Measurements from ENCODE around the gene NAALADL2. TPM values are rescaled to one million over a fixed set of nuclear protein-coding genes. Genes with fewer than 3 reads are reported as not detected.

NAALADL2 gene
- total RNA-seq, 1 experiment from 2014 or later: 2.7 TPM

GRCh38 chr3:175798326-175798725, 939.2 kb downstream of the NAALADL2 start:
- H3K36me3 ChIP-seq (ENCODE audit: control insufficient read depth, insufficient read depth, low read length): no peaks in the 10 kb centered on the region

DNA sequence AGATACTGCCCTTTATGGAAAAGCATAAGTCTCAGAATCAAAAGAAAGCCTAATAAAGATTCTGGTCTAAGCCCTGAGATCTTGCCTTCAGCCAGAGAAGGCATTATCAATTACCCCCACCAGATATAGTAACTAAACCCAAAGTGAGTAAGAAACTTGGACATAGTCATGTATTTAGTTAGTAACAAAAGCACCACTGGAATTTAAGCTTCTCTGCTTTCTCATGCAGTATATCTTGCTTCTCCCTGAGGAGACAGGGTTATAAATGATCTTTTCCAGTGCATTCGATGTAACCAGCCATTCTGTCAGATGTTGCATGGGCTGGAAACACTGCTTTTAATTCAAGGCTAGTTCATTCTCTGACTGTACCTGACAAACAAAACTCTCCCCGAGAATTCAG, 946.7 kb downstream of the NAALADL2 start:
- H3K36me3 ChIP-seq (ENCODE audit: control insufficient read depth, insufficient read depth, low read length): no peaks in the 10 kb centered on the region
- POLR2A ChIA-PET: interaction anchor here (0.6 kb wide), 1 partner anchor 496 kb away, joined by 5 read pairs; no protein-coding TSS in a partner anchor
- H3K9me3 ChIP-seq (ENCODE audit: control insufficient read depth, insufficient read depth, low read depth, low read length): peaks cover 4% of the 10 kb centered on the region; the same call in 1 of the 2 replicates
- no peak overlapping the region for H3K27ac ChIP-seq (ENCODE audit: low read length)
- DNase-seq (ENCODE audit: low read depth, low spot score): no peak
- CTCF ChIA-PET: no interaction called here
- no TSS peak for BruUV-seq (replicated peaks)
- intact Hi-C loops (cut with micrococcal nuclease; ENCODE audit: unreplicated experiment): no loop called here
- no peak for ATAC-seq
- no peaks in the 10 kb centered on the region for H3K4me1 ChIP-seq (ENCODE audit: control insufficient read depth, insufficient read depth, low read length)
- no peak overlapping the region for H3K4me3 ChIP-seq (ENCODE audit: low read depth in 2 of 2, low read length in 2 of 2)
- in situ Hi-C loops (cut with HindIII; ENCODE audit: low pct_unique_long_range_greater_than_20kb, low sequenced_read_pairs): no loop called here
- H3K27me3 ChIP-seq (ENCODE audit: control insufficient read depth, insufficient read depth, low read length): no peaks in the 10 kb centered on the region
- no peak for TF ChIP-seq TCF7L2 (IDR thresholded peaks at IDR 0.05; ENCODE audit: low read depth, low read length)
- no peak for TF ChIP-seq CTCF (IDR thresholded peaks at IDR 0.05)
- TF ChIP-seq SIN3A (IDR thresholded peaks at IDR 0.05; ENCODE audit: borderline replicate concordance, insufficient read depth, low read depth, low read length): no peak
- no peak for TF ChIP-seq REST (IDR thresholded peaks at IDR 0.05; ENCODE audit: insufficient read depth in 1 of 2, low read depth in 2 of 2, low read length in 1 of 2)
- no peak for TF ChIP-seq POLR2AphosphoS5 (IDR thresholded peaks at IDR 0.05; ENCODE audit: low read depth, low read length)

More at GRCh38 chr3:175798326-175798725, 939.2 kb downstream of the NAALADL2 start:
- in situ Hi-C loops (cut with HindIII; ENCODE audit: low pct_unique_long_range_greater_than_20kb, low sequenced_read_pairs): no loop called here
- ChIA-PET POLR2A (no interaction called here), CTCF (no interaction called here)
- Histone ChIP-seq H3K27me3 (ENCODE audit: control insufficient read depth, insufficient read depth, low read length) (no peaks in the 10 kb centered on the region), H3K4me3 (ENCODE audit: low read depth in 2 of 2, low read length in 2 of 2) (no peak overlapping the region), H3K9me3 (ENCODE audit: control insufficient read depth, insufficient read depth, low read depth, low read length) (0 out of 2 replicates have a peak, but pooled peaks cover 6% of the 10 kb centered on the region), H3K4me1 (ENCODE audit: control insufficient read depth, insufficient read depth, low read length) (no peaks in the 10 kb centered on the region), H3K27ac (ENCODE audit: low read length) (no peak overlapping the region)
- ATAC-seq: no peak
- no TSS peak for BruUV-seq (replicated peaks)
- DNase-seq (ENCODE audit: low read depth, low spot score): no peak
- intact Hi-C loops (cut with micrococcal nuclease; ENCODE audit: unreplicated experiment): no loop called here
- TF ChIP-seq POLR2AphosphoS5 (IDR thresholded peaks at IDR 0.05; ENCODE audit: low read depth, low read length): no peak
- no peak for TF ChIP-seq CTCF (IDR thresholded peaks at IDR 0.05)
- no peak for TF ChIP-seq SIN3A (IDR thresholded peaks at IDR 0.05; ENCODE audit: borderline replicate concordance, insufficient read depth, low read depth, low read length)
- no peak for TF ChIP-seq TCF7L2 (IDR thresholded peaks at IDR 0.05; ENCODE audit: low read depth, low read length)
- no peak for TF ChIP-seq REST (IDR thresholded peaks at IDR 0.05; ENCODE audit: insufficient read depth in 1 of 2, low read depth in 2 of 2, low read length in 1 of 2)
